ENCODE measurements around the gene CNTF.

Gene CNTF

DNA sequence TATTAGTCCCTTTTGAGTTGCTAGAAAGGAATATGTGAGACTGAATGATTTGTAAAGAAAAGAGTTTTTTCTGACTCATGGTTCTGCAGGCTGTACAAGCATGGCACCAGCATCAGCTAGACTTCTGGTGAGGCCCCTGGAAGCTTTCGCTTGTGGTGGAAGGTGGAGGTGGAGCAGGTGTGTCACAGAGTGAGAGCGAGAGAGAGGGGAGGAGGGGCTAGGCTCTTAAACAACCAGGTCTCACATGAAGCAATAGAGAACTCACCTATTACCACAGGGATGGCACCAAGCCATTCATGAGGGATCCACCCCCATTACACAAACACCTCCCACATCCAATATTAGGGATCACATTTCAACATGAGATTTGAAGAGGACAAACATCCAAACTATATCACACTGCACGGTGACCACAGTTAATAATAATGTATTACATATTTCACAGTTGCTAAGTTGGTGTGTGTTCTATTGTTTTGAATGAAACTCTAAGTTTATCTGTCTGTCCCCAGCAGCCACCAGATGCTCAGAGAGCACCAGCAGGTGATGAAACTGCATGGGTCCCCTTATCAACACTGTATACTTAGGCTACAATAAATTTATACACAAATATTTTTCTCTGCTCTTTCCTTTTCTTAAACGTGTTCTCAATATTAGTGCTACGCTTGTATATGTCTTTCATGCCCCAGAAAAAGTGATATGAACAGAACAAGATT, 29.5 kb upstream of the CNTF start:
- peak overlapping the region; percentile 47 for H3K4me3 Mint-ChIP-seq
- no peaks in the 10 kb centered on the region for H3K27me3 Mint-ChIP-seq
- H3K9me3 Mint-ChIP-seq = no peaks in the 10 kb centered on the region
- H3K4me1 Mint-ChIP-seq = peaks cover 96% of the 10 kb centered on the region
- peak overlapping the region; percentile 83 for H3K27ac Mint-ChIP-seq
- peaks cover 30% of the 10 kb centered on the region for H3K36me3 Mint-ChIP-seq

DNA sequence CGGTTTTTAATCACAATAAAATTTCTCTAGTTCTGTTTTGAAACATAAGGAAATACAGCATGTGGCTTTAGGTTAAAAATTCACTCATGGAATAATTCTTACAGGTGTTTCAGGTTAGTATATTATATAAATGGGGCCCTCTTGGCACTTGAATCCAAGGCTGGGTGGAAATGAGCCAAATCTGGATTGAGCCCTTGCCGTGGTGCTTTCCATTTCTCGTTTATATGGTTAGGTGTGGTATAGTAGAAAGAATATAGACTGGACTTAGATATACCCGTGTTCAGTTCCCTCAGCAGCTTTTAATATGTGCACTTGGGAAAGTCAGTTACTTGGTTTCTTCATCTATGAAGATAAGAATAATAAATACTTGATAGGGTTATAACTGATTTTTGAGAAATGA, 27.6 kb upstream of the CNTF start:
- Mint-ChIP-seq H3K27me3 (no peaks in the 10 kb centered on the region), H3K4me3 (no peak overlapping the region), H3K9me3 (no peaks in the 10 kb centered on the region), H3K27ac (no peak overlapping the region), H3K36me3 (peaks cover 29% of the 10 kb centered on the region), H3K4me1 (peaks cover 97% of the 10 kb centered on the region)

DNA sequence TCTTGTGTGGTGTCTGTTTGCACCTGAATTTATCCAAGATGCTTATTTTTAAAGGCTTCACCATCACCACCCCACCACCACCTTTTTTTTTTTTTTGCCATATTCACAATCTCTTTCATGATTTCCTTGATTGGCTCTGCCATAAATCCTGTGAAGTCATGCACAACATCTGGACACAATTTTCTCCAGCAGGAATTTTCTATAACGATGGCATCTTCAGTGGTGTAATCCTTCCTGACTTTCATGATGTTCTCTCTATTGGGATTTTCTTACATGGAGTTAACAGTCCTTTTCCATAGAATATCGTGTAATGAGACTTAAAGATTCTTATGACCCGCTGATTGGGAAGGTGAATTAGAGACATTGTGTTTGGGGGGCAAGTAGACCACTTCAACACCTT, 25.8 kb upstream of the CNTF start:
- Mint-ChIP-seq H3K4me3 (peak overlapping the region; percentile 28), H3K27me3 (no peaks in the 10 kb centered on the region), H3K9me3 (no peaks in the 10 kb centered on the region), H3K4me1 (peaks cover 94% of the 10 kb centered on the region), H3K27ac (peak overlapping the region; percentile 93), H3K36me3 (peaks cover 28% of the 10 kb centered on the region)

DNA sequence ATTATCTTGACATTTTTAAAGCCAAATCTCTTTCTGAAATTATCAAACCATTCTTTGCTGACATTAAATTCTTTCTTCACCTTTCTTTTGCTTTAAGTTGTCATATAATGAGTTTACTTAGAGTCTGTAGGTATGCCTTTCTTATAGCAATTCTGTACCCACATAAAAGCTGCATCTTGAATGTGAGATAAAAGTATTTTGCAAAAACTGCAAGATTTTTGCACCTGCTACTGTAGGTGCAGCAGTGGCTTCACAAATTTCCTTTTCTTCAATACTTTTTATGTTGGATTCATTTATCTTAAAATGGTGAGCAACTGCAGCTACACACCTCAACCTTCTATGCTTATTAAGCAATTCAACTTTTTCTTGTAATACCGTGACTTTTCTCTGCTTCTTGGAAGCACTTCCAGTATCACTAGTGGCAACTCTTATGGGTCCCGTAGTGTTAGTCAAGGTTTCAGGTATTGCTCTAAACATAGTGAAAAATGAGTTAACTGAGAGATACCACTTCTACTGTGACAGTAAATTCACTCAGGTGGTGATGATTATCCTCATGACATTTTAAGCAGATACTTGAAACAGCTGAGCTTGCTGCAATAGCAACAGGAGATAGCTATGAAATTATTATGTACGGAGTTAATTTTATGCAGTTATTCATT, 24.9 kb upstream of the CNTF start:
- peak overlapping the region; percentile 93 for H3K27ac Mint-ChIP-seq
- H3K4me1 Mint-ChIP-seq = peaks cover 97% of the 10 kb centered on the region
- no peaks in the 10 kb centered on the region for H3K9me3 Mint-ChIP-seq
- peak overlapping the region; percentile 66 for H3K4me3 Mint-ChIP-seq
- H3K27me3 Mint-ChIP-seq = no peaks in the 10 kb centered on the region
- H3K36me3 Mint-ChIP-seq = peaks cover 26% of the 10 kb centered on the region

DNA sequence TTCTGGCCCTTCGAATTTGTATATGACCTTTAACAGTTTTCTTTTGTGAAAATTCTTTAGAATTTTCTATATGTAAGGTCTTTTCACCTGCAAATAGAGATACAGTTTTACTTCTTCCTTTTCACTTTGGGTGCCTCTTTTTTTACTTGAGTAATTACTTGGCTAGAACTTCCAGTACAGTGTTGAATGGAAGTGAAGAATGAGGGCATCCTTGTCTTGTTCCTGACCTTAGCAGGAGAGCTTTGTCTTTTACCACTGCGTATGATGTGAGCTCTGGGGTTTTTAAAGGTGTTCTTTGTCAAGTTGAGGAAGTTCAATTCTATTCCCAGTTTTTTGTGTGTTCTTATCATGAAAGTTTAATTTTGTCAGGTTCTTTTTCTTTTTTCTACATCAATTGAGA, 22.0 kb upstream of the CNTF start:
- no peak overlapping the region for H3K27ac Mint-ChIP-seq

DNA sequence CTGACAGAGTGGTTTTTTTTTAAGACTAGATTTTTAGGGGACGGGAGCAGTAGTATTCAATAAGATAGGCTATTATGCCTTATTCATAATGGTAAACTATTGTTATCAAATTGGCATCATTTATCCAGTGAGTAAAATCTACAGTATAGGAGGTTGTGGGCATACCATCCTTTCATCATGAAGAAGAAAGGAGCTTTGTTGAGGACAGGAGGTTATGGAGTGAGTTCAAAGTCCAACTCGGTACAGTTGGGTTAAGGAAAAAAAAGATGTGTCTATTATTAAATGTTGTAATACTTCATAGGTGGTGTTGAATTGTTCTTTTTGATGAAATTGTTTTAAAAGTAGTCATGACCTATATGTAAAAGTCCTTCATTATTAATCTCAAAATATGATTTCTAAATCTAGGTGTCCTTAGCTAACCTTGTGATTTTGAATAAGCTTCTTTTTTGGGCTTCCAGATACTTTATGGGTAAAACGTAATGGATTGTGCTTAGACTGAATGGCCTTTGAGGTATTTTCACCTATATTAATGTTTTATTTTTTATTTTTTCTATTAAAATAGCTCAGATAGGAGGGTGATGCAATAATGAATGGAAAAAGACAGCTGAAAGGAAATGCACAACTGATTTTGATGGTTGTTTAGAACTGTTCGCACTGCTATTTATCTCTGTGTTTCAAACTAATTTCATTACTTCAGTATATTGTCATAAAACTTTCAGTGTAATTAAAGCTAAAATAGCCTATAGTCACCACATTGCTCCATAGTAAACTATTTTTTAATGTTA, 15.3 kb upstream of the CNTF start:
- Mint-ChIP-seq H3K27ac (peak overlapping the region; percentile 4), H3K4me3 (peak overlapping the region; percentile 8), H3K36me3 (peaks cover 26% of the 10 kb centered on the region), H3K4me1 (peaks cover 80% of the 10 kb centered on the region), H3K27me3 (no peaks in the 10 kb centered on the region), H3K9me3 (no peaks in the 10 kb centered on the region)

More for the DNA sequence above, 22.0 kb upstream of the CNTF start:
- no peaks in the 10 kb centered on the region for H3K27me3 Mint-ChIP-seq
- H3K36me3 Mint-ChIP-seq = peaks cover 27% of the 10 kb centered on the region
- H3K9me3 Mint-ChIP-seq = no peaks in the 10 kb centered on the region
- H3K4me3 Mint-ChIP-seq = no peak overlapping the region
- H3K4me1 Mint-ChIP-seq = peaks cover 98% of the 10 kb centered on the region

DNA sequence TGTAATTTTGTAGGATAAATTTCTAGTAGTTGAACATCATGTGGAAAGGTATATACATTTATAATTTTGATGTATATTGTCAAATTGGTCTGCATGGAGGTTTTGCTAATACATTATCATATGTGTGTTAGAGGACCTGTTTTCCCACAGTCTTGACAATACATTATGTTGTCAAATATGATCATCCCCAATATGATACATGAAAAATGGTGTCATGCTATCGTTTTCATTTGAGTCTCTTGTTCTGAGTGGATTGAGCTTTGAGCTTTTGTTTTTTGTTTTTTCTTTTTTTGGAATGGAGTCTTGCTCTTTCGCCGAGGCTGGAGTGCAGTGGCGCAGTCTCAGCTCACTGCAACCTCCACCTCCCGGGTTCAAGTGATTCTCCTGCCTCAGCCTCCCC, 14.1 kb upstream of the CNTF start:
- H3K36me3 Mint-ChIP-seq = peaks cover 24% of the 10 kb centered on the region
- H3K27ac Mint-ChIP-seq = no peak overlapping the region

DNA sequence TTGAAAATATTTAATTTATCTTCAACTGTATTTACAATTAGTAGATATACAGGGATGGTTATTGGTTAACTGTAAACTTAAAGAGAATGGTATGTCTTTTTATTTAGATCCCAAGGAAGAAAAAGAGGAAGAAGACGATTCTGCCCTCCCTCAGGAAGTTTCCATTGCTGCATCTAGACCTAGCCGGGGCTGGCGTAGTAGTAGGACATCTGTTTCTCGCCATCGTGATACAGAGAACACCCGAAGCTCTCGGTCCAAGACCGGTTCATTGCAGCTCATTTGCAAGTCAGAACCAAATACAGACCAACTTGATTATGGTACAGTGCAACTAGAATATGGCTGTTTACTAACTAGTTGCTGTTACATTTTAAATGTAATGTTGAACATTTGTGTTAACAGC, 12.7 kb upstream of the CNTF start:
- peaks cover 29% of the 10 kb centered on the region for H3K36me3 Mint-ChIP-seq
- H3K27me3 Mint-ChIP-seq = no peaks in the 10 kb centered on the region
- H3K27ac Mint-ChIP-seq = no peak overlapping the region
- peaks cover 61% of the 10 kb centered on the region for H3K4me1 Mint-ChIP-seq
- no peak overlapping the region for H3K4me3 Mint-ChIP-seq
- H3K9me3 Mint-ChIP-seq = no peaks in the 10 kb centered on the region

More for the DNA sequence above, 14.1 kb upstream of the CNTF start:
- H3K27me3 Mint-ChIP-seq = no peaks in the 10 kb centered on the region
- peaks cover 69% of the 10 kb centered on the region for H3K4me1 Mint-ChIP-seq
- no peaks in the 10 kb centered on the region for H3K9me3 Mint-ChIP-seq
- H3K4me3 Mint-ChIP-seq = no peak overlapping the region

DNA sequence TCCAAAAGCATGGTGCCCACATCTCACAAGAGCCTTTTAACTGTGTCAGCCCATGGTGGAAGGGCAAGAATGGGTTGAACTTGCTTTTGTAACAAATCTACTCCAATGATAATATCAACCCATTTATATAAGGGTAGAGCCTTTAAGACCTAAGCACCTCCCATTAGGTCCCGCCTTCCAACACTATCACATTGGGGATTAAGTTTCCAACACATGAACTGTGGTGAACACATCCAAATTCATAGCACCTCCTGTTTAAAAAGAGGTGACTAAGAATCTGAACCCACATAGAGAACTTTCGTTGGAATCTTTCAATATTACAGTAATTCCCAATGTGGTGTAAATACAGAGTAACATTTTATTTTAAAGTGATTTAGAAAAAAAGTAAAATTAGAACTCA, 9.2 kb upstream of the CNTF start:
- H3K36me3 Mint-ChIP-seq = peaks cover 40% of the 10 kb centered on the region
- H3K27me3 Mint-ChIP-seq = no peaks in the 10 kb centered on the region
- H3K9me3 Mint-ChIP-seq = no peaks in the 10 kb centered on the region
- H3K27ac Mint-ChIP-seq = no peak overlapping the region
- H3K4me1 Mint-ChIP-seq = peaks cover 46% of the 10 kb centered on the region
- no peak overlapping the region for H3K4me3 Mint-ChIP-seq

DNA sequence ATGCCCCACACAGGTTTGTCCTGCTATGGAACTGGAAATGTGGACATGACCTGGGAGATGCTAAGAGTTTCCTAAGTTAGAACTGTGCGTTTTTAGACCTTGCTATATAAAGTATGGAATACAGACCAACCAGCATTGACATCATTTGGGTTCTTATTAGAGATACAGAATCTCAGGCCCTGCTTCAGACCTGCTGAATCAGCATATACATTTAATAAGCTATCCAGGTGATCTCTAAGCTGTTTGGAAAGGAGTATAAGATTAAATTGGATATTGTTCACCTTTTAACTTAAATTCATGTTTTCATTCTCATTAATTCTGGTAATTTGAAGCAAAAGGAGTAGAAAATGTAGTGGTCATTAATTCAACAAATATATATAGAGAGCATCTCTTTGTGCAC, 6.9 kb upstream of the CNTF start:
- Mint-ChIP-seq H3K4me3 (no peak overlapping the region), H3K36me3 (peaks cover 45% of the 10 kb centered on the region), H3K27ac (no peak overlapping the region), H3K9me3 (no peaks in the 10 kb centered on the region), H3K4me1 (peaks cover 44% of the 10 kb centered on the region), H3K27me3 (no peaks in the 10 kb centered on the region)

DNA sequence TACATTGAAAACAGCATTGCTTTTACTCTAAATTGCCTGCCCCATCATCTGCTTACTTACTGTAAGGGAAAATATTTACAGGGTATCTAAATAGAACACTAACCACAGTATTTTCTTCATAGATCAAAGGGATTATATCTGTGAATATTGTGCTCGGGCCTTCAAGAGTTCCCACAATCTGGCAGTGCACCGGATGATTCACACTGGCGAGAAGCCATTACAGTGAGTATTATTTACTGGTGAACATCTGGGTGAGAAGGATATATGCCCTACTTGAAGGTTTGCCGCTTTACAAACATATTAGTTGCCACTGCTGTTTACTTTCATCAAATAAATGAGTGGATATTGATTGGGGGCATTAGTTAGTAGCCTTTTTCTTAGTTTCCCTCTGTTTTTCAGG, 5.9 kb upstream of the CNTF start:
- Mint-ChIP-seq H3K4me1 (peaks cover 39% of the 10 kb centered on the region), H3K4me3 (no peak overlapping the region), H3K36me3 (peaks cover 37% of the 10 kb centered on the region), H3K27me3 (no peaks in the 10 kb centered on the region), H3K9me3 (no peaks in the 10 kb centered on the region), H3K27ac (peak overlapping the region; percentile 38)

DNA sequence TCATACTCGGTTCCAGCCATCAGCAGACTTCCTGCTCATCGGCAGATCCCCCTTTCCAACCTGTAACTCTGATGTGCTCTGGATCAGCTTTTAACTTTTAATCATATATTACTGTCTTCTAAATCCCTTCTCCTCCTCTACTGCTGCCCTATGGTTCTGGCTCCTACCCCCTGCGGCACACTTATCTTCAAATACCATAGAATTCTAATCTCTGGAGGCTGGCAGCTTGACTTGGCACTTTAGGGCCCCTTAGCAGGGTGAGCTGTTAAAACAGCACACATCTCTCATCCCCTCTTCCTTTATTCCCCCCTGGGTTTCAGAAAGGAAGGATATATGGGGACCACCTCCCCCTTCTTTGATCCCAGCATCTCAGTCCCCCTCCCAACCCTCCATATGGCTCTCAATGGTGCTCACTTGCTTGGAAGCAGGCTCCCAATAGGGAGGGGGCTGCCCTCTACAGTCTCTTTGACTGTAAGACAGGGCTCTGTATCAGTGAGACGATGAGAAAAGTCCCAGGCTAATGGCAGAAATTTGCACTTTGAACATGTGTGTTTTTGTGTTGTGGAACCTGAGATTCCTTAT, 4.4 kb upstream of the CNTF start:
- Mint-ChIP-seq H3K4me3 (no peak overlapping the region), H3K36me3 (peaks cover 40% of the 10 kb centered on the region), H3K9me3 (no peaks in the 10 kb centered on the region), H3K4me1 (peaks cover 47% of the 10 kb centered on the region), H3K27ac (peak overlapping the region; percentile 83), H3K27me3 (no peaks in the 10 kb centered on the region)

DNA sequence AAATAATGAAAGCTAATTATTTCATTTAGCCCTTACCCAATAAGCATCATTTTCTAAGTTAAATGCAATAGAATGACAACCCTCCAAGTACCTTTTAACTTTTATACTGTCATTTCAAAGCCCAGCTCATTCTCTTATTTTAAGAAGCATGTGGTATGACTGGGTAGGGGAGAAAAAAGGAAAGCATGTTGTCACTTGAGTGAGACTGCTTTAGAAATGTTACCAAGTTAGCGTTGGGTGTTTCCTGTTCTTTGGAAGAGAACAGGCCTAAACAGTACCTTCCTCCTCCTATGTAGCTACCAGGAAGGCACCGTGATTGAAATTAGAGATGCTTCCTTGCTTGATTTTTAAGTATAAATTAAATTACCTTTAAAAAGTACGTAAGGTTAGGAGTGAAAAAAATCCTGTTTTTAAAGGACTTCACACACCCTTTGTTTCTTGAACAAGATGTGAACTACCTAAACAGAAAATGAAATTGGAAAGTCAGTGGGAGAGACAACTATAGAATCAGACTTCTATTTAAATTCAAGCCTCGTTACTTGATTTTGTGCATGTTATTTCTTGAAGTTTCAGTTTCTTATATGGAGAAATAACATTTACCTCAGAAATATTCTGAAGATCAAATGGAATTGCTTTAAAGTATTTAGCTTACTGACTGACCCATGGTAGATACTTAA, 741 bp upstream of the CNTF start:
- H3K27ac Mint-ChIP-seq = peak overlapping the region; percentile 66
- H3K9me3 Mint-ChIP-seq = no peaks in the 10 kb centered on the region
- no peaks in the 10 kb centered on the region for H3K27me3 Mint-ChIP-seq
- H3K36me3 Mint-ChIP-seq = peaks cover 32% of the 10 kb centered on the region
- H3K4me3 Mint-ChIP-seq = peak overlapping the region; percentile 15
- H3K4me1 Mint-ChIP-seq = peaks cover 42% of the 10 kb centered on the region

DNA sequence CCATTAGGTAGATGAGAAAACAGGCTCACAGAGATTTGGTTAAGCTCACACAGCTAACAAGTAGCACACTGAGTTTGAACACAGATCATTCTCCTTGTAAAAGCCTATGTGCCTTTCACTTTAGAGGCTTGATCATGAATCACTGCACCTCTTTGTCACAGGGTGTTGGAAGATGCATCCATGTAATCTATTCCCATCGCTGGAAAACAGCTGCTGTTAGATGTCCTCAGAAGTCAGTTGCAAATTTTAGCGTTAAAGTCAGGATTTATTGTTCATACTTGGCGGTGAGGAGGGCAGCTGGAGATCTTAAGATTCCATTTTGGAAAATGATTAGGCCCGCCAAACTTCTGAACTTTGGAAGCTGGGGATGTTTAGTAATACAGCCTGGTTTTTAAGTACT, 2.6 kb downstream of the CNTF start:
- H3K27ac Mint-ChIP-seq = no peak overlapping the region
- H3K36me3 Mint-ChIP-seq = peaks cover 20% of the 10 kb centered on the region
- H3K4me1 Mint-ChIP-seq = peaks cover 39% of the 10 kb centered on the region
- H3K4me3 Mint-ChIP-seq = no peak overlapping the region
- H3K9me3 Mint-ChIP-seq = no peaks in the 10 kb centered on the region
- no peaks in the 10 kb centered on the region for H3K27me3 Mint-ChIP-seq

DNA sequence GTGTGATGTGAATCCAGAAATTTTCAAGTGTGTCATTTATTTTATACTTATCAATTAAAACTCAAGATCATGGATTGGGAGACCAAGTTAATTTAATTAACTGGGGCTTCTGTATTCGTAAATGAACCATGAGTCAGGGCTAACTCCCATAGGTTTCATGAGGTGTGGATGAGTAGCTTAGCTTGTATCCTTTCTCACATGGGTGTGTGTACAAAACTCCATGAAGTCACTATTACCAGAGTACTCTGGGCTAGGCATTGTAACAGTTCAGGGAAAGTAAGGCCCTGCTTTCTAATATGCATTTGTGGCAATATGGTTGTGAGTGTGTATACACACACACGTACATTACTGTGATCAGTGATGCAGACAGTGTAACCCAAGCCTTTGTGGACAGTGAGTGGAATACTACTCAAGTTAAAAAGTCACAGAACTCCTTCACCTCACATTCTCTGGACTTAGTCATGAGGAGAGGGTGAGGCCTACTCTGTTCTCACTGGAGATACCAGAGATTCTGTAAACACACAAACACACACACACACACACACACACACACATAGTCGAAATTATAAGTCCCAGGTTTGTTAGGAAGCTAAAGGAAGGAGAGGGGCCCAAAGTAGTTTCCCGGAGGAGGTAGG, 3.5 kb downstream of the CNTF start:
- peaks cover 18% of the 10 kb centered on the region for H3K36me3 Mint-ChIP-seq
- H3K27me3 Mint-ChIP-seq = no peaks in the 10 kb centered on the region
- peaks cover 35% of the 10 kb centered on the region for H3K4me1 Mint-ChIP-seq
- H3K4me3 Mint-ChIP-seq = no peak overlapping the region
- H3K27ac Mint-ChIP-seq = peak overlapping the region; percentile 2
- no peaks in the 10 kb centered on the region for H3K9me3 Mint-ChIP-seq
